MCF 10A (cell line): Measurements from ENCODE around the gene PLA2G4B. TPM values are rescaled to one million over a fixed set of nuclear protein-coding genes. Genes with fewer than 3 reads are reported as not detected.

ENCODE experiments used
- BruUV-seq: library from RNA; stranded (reverse); fragments of 400-500 nt; replicated peaks from 2 replicates; lab custom pipeline; 2021; lab: Mats Ljungman, UMichigan
- CTCF ChIA-PET: fragments of 300-600 bp; sonication (Branson Sonifier 250); formaldehyde crosslinking; extraction: SDS; loops from one replicate; lab custom pipeline; 2021; ENCODE audit warnings: antibody characterized with exemption, inconsistent platforms; lab: Yijun Ruan, JAX
- POLR2A ChIA-PET: fragments of 300-600, 350-650 bp; sonication (Branson Sonifier 250); formaldehyde crosslinking; extraction: SDS; loops from one replicate; lab custom pipeline; 2020; ENCODE audit warnings: antibody characterized with exemption, inconsistent platforms; lab: Yijun Ruan, JAX
- DNase-seq: peaks from one replicate; pipeline ENCODE4 v3.0.0-alpha.2; 2018; ENCODE audit not compliant: unreplicated experiment
- H3K27ac Mint-ChIP-seq: one replicate; pipeline ENCODE4 v1.8.0; 2022; ENCODE audit warnings: mild to moderate bottlenecking, low read depth, mixed read lengths; ENCODE audit not compliant: unreplicated experiment
- H3K27me3 Mint-ChIP-seq: one replicate; pipeline ENCODE4 v1.8.0; 2022; ENCODE audit warnings: mixed read lengths; ENCODE audit not compliant: insufficient read depth, unreplicated experiment
- H3K36me3 Mint-ChIP-seq: one replicate; pipeline ENCODE4 v1.8.0; 2022; ENCODE audit warnings: mild to moderate bottlenecking, moderate library complexity, mixed read lengths; ENCODE audit not compliant: insufficient read depth, unreplicated experiment
- H3K4me1 Mint-ChIP-seq: one replicate; pipeline ENCODE4 v1.8.0; 2022; ENCODE audit warnings: mixed read lengths; ENCODE audit not compliant: insufficient read depth, unreplicated experiment
- H3K4me3 Mint-ChIP-seq: one replicate; pipeline ENCODE4 v1.8.0; 2022; ENCODE audit warnings: mild to moderate bottlenecking, moderate library complexity, mixed read lengths; ENCODE audit not compliant: unreplicated experiment
- H3K9me3 Mint-ChIP-seq: one replicate; pipeline ENCODE4 v1.8.0; 2022; ENCODE audit warnings: mixed read lengths; ENCODE audit not compliant: unreplicated experiment
- intact Hi-C: fragments of 100-400 bp; cut with micrococcal nuclease; formaldehyde crosslinking; loops from 2 replicates; pipeline ENCODE4 v1.14.1; 2022
- total RNA-seq: library from RNA; stranded (reverse); gene quantifications from 2 replicates; pipeline ENCODE4 v1.2.3, GENCODE V29; 2022
- TF ChIP-seq, protein P1 (sequence below): fragments of 200-600 bp; IDR thresholded peaks from one replicate; pipeline ENCODE4 v1.8.0; 2022; ENCODE audit warnings: antibody characterized with exemption, mild to moderate bottlenecking; ENCODE audit not compliant: unreplicated experiment

Gene PLA2G4B
- total RNA-seq, 1 experiment from 2014 or later = 3.8 TPM

DNA sequence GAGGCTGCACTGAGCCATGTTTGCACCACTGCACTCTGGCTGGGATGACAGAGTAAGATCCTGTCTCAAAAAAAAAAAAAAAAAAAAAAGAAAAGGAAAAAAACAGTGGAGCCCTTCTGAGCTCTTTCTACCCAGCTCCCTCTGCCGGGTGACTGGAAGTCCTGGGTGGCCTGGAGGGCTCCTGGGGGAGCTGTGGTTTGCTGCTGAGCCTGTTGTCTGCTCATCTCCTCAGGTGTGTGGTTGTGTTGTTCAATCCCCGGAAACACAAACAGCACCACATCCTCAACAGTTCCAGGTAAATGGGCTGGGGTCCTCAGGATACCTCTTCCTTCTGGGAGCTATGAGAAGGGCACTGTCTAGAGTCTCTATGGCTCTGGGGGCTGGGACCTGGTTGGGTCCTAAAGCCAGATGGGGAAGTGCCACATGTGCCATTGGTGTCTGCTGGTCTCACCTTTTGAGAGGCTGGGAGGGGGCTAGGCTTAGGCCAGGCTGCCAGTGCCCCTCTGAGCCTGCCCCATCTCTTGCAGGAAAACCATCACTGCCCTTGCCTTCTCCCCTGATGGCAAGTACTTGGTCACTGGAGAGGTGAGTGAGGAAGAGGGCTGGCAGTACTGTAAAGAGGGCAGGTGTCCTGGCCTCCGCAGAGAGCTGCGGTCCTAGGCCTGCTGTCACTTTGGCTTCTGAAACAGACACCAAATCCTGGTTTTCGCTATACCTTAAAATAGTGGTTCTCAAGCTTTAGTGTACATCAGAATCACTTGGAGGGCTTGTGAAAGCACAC, 27.8 kb upstream of the PLA2G4B start:
- Mint-ChIP-seq H3K27ac (peak overlapping the region; percentile 42), H3K9me3 (no peaks in the 10 kb centered on the region), H3K36me3 (peaks cover 27% of the 10 kb centered on the region), H3K27me3 (no peaks in the 10 kb centered on the region), H3K4me1 (peaks cover 15% of the 10 kb centered on the region), H3K4me3 (no peak overlapping the region)
- DNase-seq = no peak
- ChIA-PET POLR2A (interaction anchor here (0.6 to 15.9 kb wide), 3 partner anchors 18 to 119 kb away, joined by 3 to 486 read pairs (median 3); partner anchors contain the start of gene MAPKBP1), CTCF (interaction anchor here (0.6 to 6.6 kb wide), 21 partner anchors 9 to 1191 kb away, joined by 3 to 249 read pairs (median 4); partner anchors contain the start of gene MAPKBP1)
- TF ChIP-seq, protein P1, sequence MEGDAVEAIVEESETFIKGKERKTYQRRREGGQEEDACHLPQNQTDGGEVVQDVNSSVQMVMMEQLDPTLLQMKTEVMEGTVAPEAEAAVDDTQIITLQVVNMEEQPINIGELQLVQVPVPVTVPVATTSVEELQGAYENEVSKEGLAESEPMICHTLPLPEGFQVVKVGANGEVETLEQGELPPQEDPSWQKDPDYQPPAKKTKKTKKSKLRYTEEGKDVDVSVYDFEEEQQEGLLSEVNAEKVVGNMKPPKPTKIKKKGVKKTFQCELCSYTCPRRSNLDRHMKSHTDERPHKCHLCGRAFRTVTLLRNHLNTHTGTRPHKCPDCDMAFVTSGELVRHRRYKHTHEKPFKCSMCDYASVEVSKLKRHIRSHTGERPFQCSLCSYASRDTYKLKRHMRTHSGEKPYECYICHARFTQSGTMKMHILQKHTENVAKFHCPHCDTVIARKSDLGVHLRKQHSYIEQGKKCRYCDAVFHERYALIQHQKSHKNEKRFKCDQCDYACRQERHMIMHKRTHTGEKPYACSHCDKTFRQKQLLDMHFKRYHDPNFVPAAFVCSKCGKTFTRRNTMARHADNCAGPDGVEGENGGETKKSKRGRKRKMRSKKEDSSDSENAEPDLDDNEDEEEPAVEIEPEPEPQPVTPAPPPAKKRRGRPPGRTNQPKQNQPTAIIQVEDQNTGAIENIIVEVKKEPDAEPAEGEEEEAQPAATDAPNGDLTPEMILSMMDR = no peak
- no TSS peak for BruUV-seq
- intact Hi-C loops = loop anchor here (1.0 kb wide), 4 partner anchors 39 to 254 kb away; no protein-coding TSS in a partner anchor

- POLR2A ChIA-PET = interaction anchor here (0.6 to 15.9 kb wide), 4 partner anchors 11 to 120 kb away, joined by 3 to 486 read pairs (median 4); partner anchors contain the start of gene MAPKBP1
- TF ChIP-seq, protein P1 = peak; percentile 87
Observed at GRCh38 chr15:41811432-41812195, 27.0 kb upstream of the PLA2G4B start.

GRCh38 chr15:41812820-41813375, 25.7 kb upstream of the PLA2G4B start:
- H3K27me3 Mint-ChIP-seq = no peaks in the 10 kb centered on the region

More at GRCh38 chr15:41811432-41812195, 27.0 kb upstream of the PLA2G4B start:
- CTCF ChIA-PET = interaction anchor here (0.6 to 6.6 kb wide), 29 partner anchors 10 to 1192 kb away, joined by 3 to 249 read pairs (median 4); partner anchors contain the start of gene MAPKBP1
- no TSS peak for BruUV-seq
- Mint-ChIP-seq H3K36me3 (peaks cover 35% of the 10 kb centered on the region), H3K4me1 (peaks cover 8% of the 10 kb centered on the region), H3K27me3 (no peaks in the 10 kb centered on the region), H3K27ac (no peak overlapping the region), H3K4me3 (no peak overlapping the region), H3K9me3 (no peaks in the 10 kb centered on the region)
- intact Hi-C loops = loop anchor here (1.0 kb wide), 4 partner anchors 39 to 254 kb away; no protein-coding TSS in a partner anchor
- peak; percentile 82 for DNase-seq

More at GRCh38 chr15:41812820-41813375, 25.7 kb upstream of the PLA2G4B start:
- Mint-ChIP-seq H3K36me3 (peaks cover 43% of the 10 kb centered on the region), H3K4me1 (no peaks in the 10 kb centered on the region), H3K9me3 (no peaks in the 10 kb centered on the region), H3K27ac (no peak overlapping the region), H3K4me3 (no peak overlapping the region)
- ChIA-PET POLR2A (interaction anchor here (1.0 to 15.9 kb wide), 2 partner anchors 9 to 37 kb away, joined by 4 to 486 read pairs; partner anchors contain the start of gene MAPKBP1), CTCF (interaction anchor here (0.6 to 6.6 kb wide), 10 partner anchors 9 to 1208 kb away, joined by 3 to 249 read pairs (median 5); partner anchors contain the start of gene MAPKBP1)
- no peak for DNase-seq
- no TSS peak for BruUV-seq
- TF ChIP-seq, protein P1 = no peak
- intact Hi-C loops = no loop called here
